GM21723 (cell line): ENCODE measurements around the gene SNAP29.
"Not testable (repeated sequence)": the region's sequence is repeated elsewhere in the genome, so short reads cannot be mapped to it uniquely, and the experiment has no call there.

Experiments
- ATAC-seq: cut with Tn5 transposase; IDR thresholded peaks from one replicate; pipeline ENCODE4 v1.9.1; 2021; ENCODE audit warnings: mild to moderate bottlenecking, moderate library complexity; ENCODE audit not compliant: unreplicated experiment

Gene SNAP29

GRCh38 chr22:20858615-20859416, at the start of gene SNAP29, which contains the start of gene PI4KA:
TSS of gene SNAP29 (plus strand) at chr22:20859007. CDS start at chr22:20859111, 104 bp downstream.
TSS of gene PI4KA (minus strand) at chr22:20858811. CDS start at chr22:20858725, 86 bp downstream.
- ATAC-seq: peak; percentile 90

GRCh38 chr22:20809538-20810185, 49.1 kb upstream of the SNAP29 start:
- ATAC-seq: no peak

GRCh38 chr22:20810645-20811044, 48.2 kb upstream of the SNAP29 start:
- no peak for ATAC-seq

- no peak for ATAC-seq
Observed at GRCh38 chr22:20811171-20811570, 47.6 kb upstream of the SNAP29 start.

- ATAC-seq: no peak
Observed at GRCh38 chr22:20811971-20812660, 46.7 kb upstream of the SNAP29 start.

GRCh38 chr22:20813056-20813455, 45.8 kb upstream of the SNAP29 start:
- no peak for ATAC-seq

- ATAC-seq: no peak
Observed at GRCh38 chr22:20814221-20814808, 44.5 kb upstream of the SNAP29 start.

- ATAC-seq: no peak
Observed at GRCh38 chr22:20815477-20816050, 43.2 kb upstream of the SNAP29 start.

- no peak for ATAC-seq
Observed at GRCh38 chr22:20816559-20816958, 42.2 kb upstream of the SNAP29 start.

GRCh38 chr22:20818471-20818870, 40.3 kb upstream of the SNAP29 start:
- ATAC-seq: no peak

- ATAC-seq: no peak
Observed at GRCh38 chr22:20819471-20819870, 39.3 kb upstream of the SNAP29 start.

GRCh38 chr22:20821717-20822239, 37.0 kb upstream of the SNAP29 start:
- not testable (repeated sequence) for ATAC-seq

GRCh38 chr22:20822240-20822639, 36.6 kb upstream of the SNAP29 start:
- ATAC-seq: no peak

GRCh38 chr22:20823264-20823663, 35.5 kb upstream of the SNAP29 start:
- no peak for ATAC-seq

GRCh38 chr22:20825216-20825615, 33.6 kb upstream of the SNAP29 start:
- ATAC-seq: not testable (repeated sequence)

GRCh38 chr22:20825624-20826023, 33.2 kb upstream of the SNAP29 start:
- no peak for ATAC-seq

GRCh38 chr22:20826373-20827152, 32.2 kb upstream of the SNAP29 start:
- not testable (repeated sequence) for ATAC-seq

GRCh38 chr22:20829491-20830134, 29.2 kb upstream of the SNAP29 start:
- no peak for ATAC-seq

- no peak for ATAC-seq
Observed at GRCh38 chr22:20833225-20833665, 25.6 kb upstream of the SNAP29 start.
